ENCODE data around the gene ZNF280C.
"Not testable (repeated sequence)": the region's sequence is repeated elsewhere in the genome, so short reads cannot be mapped to it uniquely, and the experiment has no call there.

The ZNF280C gene, protein sequence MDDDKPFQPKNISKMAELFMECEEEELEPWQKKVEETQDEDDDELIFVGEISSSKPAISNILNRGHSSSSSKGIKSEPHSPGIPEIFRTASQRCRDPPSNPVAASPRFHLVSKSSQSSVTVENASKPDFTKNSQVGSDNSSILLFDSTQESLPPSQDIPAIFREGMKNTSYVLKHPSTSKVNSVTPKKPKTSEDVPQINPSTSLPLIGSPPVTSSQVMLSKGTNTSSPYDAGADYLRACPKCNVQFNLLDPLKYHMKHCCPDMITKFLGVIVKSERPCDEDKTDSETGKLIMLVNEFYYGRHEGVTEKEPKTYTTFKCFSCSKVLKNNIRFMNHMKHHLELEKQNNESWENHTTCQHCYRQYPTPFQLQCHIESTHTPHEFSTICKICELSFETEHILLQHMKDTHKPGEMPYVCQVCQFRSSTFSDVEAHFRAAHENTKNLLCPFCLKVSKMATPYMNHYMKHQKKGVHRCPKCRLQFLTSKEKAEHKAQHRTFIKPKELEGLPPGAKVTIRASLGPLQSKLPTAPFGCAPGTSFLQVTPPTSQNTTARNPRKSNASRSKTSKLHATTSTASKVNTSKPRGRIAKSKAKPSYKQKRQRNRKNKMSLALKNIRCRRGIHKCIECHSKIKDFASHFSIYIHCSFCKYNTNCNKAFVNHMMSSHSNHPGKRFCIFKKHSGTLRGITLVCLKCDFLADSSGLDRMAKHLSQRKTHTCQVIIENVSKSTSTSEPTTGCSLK

GRCh38 chrX:130268449-130269170, at the start of gene ZNF280C:
TSS of gene ZNF280C (minus strand) at chrX:130268899. CDS start at chrX:130260449, 8,450 bp downstream.
- peak; percentile 90 for DNase-seq

DNA sequence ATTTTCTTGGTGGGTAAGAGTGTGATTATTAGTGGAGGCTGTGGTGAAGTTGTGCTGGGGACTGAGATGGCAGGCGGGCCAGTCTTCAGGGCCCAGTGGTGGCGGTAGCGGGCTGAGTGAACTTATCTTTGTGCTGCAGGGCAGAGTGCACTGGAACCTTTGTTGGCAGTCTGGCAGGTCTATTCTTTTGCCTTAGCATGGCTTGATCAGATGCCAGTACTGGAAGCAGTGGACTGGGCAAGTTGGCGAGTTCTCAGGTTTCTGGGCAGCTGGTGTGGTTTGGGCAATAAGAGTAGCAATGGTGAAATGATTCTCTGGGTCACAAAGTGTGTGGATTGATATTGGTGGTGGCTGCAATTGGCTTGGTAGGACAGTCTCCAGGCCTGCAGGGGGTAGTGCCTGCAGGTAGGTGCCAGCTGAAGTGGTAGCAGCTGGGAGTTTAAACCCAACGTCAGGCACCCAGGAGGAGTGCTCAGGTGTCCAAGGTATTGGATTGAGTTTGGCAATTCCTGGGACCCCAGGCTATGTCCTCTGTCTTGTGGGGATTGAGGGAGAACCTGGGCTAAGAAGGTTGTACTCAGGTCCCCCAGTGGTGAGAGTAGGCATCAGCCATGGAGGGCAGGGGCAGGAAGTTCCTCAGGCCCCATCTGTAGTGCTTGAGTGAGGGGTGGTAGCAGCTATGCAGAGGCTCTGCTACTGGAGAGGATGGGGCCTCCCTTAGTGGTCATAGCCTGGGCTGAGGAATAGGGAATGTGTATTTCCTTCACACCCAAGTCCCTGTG, 36.1 kb upstream of the ZNF280C start:
- no peak for DNase-seq

DNA sequence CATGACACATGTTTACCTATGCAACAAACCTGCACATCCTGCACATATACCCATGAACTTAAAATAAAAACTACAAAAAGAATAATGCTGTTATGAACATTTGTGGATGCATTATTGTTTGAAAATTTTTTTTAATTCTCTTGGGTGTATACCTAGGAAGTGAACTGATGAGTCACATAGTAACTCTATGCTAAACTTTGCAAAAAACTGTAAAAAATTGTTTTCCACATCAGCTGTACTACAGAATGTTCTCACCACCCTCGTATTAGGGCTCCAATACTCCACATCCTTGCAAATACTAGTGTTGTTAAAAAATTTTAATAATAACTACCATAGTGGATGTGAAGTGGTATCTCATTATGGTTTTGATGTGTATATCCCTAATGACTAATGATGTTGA, 33.3 kb upstream of the ZNF280C start:
- no peak for DNase-seq

DNA sequence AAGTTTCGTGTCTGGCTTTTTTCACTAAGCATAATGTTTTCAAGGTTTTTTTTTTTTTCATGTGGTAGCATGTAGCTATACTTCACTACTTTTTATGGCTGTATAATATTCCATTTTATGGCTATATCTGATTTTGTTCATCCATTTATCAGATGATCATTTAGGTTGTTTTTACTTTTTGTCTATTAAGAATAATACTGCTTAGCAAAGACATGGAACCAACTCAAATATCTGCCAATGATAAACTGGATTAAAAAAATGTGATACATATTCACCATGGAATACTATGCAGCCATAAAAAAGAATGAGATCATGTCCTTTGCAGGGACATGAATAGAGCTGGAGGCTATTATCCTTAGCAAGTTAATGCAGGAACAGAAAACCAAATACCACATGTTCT, 32.7 kb upstream of the ZNF280C start:
- DNase-seq, result no peak

GRCh38 chrX:130300010-130300282, 31.2 kb upstream of the ZNF280C start:
- DNase-seq, result no peak

- no peak for DNase-seq
These were observed 30.7 kb upstream of the ZNF280C start for GRCh38 chrX:130299279-130300009.

GRCh38 chrX:130296743-130297142, 28.0 kb upstream of the ZNF280C start:
- no peak for DNase-seq

DNA sequence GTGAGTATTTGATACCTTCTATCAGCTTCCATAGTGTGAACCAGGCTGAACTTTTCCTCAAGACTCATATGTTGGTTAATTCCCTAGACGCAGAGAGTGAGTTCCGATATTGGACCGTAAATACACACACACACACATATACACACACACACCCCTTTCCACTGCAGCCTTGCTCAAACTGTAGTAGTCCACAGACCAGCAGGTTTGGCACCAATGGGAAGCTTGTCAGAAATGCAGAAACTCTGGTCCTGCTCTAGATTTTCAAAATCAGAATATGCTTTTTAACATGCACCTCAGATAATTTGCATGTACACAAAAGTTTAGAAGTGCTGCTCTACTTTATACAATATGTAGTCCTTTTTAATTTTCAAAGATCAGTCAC, 27.6 kb upstream of the ZNF280C start:
- no peak for DNase-seq

GRCh38 chrX:130295519-130296296, 27.0 kb upstream of the ZNF280C start:
- no peak for DNase-seq

DNA sequence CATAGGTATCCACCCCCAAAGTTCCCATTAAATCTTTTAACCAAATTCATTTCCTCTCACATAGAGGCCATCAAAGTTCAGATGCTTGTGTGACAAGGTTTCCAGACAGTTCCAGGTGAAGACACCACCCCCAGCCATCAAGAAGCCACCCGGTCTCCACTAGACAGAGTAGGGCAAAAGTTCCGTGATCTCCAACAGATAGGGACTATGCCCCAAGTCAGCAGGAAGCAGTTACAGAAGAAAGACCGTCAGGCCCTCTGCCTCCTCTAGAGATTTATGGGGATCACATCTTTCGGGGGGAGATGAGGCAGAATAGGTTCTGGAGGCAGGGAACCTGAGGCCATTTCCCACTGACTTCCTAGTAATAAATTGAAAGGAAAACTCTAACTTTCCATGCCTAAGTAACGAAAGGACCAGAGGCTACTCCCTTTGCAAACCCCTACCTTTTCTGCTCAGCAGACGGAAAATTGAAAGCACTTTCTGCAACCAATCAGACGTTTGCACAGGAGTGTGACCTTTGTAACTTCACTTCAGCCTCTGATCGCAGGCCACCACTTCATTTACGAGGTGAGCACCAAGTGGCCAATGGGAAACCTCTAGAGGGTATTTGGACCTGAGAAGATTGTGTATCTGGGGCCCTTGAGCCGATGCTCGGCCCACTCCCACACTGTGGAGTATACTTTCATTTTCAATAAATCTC, 18.5 kb upstream of the ZNF280C start:
- DNase-seq, result no peak

DNA sequence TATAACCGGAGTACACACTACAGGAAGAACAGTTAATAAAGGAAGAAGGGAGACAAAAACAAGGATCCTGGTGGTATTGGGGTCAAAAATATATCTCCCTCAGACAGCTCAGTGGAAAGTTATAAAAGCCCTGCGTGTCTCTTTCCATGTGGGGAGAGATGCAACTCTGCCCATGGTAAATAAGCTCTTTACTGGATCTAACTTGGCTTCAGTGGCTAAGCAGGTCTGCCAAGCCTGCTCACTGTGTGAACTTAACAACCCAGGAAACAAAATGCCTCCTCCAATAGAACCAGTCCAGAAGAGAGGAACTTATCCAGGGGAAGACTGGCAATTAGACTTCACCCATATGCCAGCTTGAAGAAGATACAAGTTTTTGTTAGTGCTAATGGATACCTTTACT, 17.0 kb upstream of the ZNF280C start:
- no peak for DNase-seq

DNA sequence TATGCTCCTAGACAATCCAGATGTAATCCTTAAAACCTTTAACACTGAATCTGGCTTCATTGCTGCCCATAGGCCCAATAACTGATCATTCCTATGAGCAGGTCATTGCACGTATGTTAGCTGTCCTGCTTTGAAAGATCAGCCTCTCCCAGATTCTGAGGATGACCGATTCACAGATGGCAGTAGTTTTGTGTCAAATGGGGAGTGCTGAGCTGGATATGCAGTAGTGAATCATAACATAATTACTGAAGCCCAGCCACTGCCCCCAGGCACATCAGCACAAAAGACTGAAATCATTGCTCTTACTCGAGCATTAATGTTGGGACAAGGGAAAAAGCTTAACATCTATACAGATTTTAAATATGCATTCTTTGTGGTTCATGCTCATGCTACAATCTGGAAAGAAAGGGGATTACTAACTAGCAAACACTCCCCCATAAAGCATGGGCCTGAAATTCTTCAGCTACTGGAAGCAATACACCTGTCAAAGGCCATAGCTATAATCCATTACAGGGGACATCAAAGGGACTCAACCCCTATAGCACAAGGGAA, 16.4 kb upstream of the ZNF280C start:
- no peak for DNase-seq

GRCh38 chrX:130282151-130282550, 13.5 kb upstream of the ZNF280C start:
- DNase-seq, result no peak

DNA sequence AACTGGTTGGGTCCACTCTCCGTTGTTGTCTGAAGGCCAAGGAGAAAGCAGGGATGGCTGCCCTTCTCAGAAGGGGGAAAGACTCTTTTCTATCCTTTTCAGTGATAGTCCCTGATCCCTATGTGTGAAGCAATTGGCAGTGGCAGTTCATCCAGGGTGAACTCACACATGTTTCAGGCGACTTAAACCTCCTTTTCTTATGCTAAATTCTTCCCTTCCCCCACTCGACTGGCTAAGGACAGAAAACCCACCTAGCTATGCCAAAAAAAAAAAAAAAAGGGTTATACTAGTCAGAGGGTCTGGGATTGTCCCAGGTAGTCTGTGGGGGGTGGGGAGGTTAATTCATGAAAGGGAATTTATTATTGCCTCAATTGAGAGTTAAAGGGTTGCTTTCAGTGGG, 12.2 kb upstream of the ZNF280C start:
- DNase-seq, result no peak

GRCh38 chrX:130272253-130272652, 3.6 kb upstream of the ZNF280C start:
- not testable (repeated sequence) for DNase-seq

DNA sequence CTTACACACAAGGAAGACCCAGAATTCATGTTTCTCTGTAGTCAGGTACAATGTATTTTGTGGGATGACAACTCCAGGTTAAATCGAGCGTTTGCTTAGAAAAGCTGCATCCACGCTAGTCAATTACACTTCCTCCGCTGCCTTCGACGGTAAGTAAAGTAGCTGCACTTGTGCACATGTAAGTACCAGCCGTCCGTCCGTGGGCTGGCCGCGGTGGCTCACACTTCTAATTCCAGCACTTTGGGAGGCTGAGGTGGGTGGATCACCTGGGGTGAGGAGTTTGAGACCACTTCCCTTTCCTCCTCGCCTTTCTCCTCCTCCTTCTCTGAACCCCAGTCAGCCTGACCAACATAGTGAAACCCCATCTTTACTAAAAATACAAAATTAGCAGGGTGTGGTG, 692 bp upstream of the ZNF280C start:
- not testable (repeated sequence) for DNase-seq

DNA sequence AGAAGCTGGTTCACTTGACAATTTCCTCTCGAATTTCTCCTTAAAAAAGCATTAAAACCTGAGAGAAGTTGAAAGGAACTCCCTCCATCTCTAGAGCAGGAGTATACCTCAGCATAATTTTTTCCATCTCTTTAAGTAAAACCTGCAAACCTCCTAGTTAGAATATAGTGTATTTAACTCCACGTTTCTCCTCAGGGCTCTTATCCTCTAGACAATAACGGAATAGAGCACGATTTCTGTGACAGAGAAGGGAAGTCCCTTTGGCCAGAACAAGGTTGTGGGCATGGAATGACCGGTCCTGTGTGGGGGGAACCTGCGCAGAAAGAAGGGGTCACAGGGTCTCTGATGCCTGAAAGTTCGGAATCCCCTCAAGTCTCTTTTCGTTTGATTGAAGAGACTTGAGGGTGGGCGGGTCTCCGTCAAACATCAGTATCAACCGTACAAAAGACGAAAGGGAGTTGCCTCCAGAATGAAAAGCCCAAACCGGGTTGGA, 697 bp downstream of the ZNF280C start:
- no peak for DNase-seq

- no peak for DNase-seq
These were observed 4.1 kb downstream of the ZNF280C start for GRCh38 chrX:130264573-130264972.

DNA sequence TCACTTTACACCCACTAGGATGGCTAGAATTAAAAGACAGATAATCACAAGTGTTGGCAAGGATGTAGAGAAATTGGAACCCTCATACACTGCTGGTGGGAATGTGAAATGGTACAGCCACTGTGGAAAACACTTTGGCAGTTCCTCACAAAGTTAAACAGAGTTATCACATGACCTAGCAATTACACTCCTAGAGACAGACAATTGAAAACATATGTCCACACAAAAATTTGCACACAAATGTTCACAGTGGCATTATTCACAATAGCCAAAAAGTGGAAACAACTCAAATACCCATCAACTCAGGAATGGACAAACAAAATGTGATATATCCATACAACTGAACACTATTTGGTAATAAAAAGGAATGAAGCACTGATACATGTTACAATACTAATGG, 5.7 kb downstream of the ZNF280C start:
- no peak for DNase-seq

DNA sequence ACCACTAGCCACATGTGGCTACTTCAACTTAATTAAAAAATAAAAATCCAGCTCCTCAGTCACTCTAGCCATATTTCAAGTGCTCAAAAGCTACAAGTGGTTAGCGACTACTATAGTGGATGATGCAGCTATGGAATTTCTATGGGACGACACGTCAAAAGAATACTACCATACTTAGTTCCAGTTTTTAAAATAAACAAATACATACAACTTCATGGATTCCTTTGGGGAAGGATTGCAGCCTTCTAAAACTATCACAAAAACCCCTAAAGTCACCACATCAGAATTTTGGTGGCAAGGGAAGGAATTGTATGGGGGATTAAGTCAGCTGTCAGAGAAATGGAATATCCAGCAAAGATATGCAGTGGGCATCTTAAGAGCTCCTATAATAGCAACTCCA, 6.5 kb downstream of the ZNF280C start:
- DNase-seq, result no peak

All from right forelimb (tissue), 1 donor.